GM19351 (cell line): ENCODE results near the gene MGST2.
"Not testable (repeated sequence)": the region's sequence is repeated elsewhere in the genome, so short reads cannot be mapped to it uniquely, and the experiment has no call there.

Experiments used
- ATAC-seq: cut with Tn5 transposase; IDR thresholded peaks from one replicate; pipeline ENCODE4 v1.9.1; 2021; ENCODE audit warnings: mild to moderate bottlenecking, moderate library complexity; ENCODE audit not compliant: unreplicated experiment

The MGST2 gene

DNA sequence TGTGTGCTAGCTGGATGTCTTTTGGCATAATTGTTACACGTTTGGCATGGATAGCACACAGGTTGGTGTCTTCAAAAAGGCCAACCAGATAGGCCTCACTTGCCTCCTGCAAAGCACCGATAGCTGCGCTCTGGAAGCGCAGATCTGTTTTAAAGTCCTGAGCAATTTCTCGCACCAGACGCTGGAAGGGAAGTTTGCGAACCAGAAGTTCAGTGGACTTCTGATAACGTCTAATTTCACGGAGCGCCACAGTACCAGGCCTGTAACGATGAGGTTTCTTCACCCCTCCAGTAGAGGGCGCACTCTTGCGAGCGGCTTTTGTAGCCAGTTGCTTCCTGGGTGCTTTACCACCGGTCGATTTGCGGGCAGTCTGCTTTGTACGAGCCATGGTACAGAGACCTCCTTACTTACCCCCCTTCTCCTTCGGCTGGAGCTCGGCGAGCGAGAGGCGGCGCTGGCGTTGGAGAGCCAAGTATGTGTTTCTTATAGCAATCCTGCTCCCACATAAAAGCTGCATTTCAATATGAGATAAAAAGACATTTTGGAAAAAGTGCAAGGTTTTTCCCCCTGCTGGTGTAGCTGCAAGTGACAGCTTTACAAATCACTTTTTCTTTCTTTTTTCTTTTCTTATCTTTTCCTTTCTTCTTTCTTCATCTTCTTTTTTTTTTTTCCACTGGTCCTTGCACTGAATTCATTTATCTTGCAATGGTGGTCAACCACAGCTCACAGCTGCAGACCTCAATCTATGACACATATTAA is 32.7 kb downstream of the MGST2 start:
- ATAC-seq: not testable (repeated sequence)

DNA sequence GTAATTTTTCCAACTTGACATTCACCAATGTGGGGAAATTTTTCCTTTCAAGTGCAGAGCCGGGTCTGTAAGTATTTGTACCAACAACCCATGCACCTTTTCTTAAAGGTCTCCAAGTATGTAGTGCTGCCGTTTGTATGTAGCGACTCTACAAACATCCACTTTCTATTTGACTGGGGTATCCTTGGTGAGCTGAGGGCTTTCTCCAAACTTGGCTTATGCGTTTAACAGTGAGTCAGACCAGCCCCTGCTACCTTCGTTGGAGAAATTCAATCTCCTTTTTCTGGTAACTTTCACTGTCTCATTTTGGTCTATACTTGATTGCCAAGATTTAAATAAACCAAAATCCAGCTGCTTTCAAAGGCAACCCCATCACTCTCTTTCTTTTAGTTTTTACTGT is 34.9 kb downstream of the MGST2 start:
- peak; percentile 43 for ATAC-seq

DNA sequence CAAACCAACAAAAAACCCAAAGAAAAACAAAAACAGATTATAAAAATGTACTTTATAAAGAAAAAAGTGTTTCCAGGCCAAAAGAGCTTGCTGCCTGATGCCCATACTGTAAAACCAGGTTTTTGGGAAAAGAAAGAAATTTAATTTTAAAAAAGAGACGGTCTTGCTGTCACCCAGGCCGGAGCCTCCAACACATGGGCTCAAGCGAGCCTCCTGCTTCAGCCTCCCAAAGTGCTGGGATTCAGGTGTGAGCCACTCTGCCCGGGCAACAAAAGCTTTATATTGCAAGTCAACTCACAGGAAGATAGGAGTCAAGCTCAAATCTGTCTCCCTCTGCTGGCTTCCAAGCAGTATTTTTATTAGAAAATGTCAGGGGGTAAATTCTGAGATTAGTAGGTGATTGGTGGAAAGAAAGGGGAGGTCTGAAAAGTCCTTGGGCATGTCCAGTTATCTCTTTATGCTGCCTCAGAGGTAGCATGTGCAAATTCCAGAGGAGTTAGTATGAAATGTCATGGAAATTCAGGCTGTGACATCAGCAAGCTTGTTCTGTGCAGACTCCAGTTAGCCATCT is 39.4 kb downstream of the MGST2 start:
- ATAC-seq: no peak

DNA sequence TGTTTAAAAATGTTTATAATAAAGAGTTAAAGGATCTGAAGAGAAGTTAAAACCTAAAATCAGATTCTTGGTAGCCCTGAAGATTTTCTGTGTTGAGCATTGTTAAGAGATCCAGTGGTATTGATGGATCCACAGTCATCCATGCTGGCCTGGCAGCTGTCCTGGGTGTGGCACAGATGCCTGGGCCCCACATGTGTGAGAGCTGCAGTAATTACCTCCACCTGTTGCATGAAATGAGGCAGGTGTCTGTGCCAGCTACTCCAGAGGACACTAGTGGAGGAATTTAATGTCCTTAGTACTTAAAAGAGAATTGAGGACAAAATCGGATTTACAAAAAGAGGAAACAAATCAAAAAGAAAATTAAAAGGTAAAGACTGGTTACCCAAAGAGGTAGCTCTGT is 44.0 kb downstream of the MGST2 start:
- no peak for ATAC-seq

DNA sequence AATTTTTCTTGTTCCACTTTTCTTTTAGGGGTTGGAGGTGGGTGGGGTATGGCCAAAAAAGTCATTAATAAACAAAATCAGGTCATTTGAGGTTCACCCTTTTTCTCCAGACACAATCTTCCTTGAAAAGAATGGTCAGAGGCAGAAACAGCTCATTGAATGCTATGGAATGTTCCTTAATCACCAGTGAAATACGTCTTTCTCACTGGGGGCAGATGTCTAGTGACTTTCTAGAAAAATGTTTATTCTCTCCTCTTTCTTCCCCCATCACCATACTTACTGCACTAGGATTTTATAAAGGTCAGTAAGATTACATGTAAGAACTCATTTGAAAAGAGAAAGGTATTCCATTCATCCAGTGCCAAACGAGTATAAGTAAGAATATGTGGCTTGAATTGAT is 44.5 kb downstream of the MGST2 start:
- ATAC-seq: no peak

DNA sequence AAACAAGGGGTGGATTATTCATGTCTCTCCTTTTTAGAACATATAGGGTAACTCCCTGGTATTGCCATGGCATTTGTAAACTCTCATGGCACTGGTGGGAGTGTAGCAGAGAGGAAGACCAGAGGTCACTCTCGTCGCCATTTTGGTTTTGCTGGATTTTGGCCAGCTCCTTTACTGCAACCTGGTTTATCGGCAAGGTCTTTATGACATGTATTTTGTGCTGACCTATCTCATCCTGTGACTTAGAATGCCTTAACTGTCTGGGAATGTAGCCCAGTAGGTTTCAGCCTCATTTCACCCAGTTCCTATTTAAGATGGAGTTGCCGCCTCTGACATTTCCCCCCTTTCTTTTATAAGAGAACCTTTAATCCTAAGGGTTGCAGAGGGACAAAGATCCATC is 45.8 kb downstream of the MGST2 start:
- no peak for ATAC-seq

DNA sequence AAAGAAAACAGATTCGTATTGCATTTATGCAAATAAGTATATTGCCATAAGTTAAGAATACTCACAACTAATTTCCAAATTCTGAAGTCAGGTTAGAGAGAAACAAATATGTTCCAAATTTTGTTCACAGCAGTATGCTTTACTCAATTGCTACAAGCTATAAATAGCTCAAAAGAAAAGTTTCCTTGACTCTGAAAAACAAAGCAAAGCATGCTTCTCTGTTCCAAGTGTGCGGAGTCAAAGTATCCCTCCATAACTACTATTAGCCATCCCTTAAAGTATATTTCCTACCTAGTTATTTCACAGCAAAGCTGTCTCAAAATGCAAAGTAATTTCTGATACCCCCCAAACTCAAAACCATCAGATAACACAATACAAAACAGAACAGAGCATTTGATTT is 47.3 kb downstream of the MGST2 start:
- ATAC-seq: no peak

DNA sequence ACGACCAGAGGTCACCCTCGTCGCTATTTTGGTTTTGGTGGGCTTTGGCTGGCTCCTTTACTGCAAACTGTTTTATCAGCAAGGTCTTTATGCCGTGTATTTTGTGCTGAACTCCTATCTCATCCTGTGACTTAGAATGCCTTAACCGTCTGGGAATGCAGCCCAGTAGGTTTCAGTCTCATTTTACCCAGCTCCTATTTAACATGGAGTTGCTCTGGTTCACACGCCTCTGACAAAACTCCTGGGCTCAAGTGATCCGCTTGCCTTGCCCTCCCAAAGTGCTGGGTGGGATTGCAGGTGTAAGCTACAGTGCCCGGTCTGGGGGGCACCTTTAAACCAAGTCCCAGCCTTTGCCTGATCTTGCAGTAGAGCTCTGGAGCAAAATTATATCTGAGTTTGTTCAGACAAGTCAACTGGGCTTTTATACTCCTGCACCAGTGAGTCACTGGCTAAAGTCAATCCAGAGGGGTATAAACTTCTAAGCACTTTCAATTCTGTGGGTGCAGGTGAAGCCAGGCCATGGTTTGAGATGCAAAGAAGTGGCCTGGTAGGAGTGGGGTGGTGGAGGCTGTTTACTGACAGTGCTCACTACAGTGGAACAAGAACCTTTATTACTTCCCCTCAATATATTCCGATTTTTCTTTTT is 50.2 kb downstream of the MGST2 start:
- no peak for ATAC-seq

DNA sequence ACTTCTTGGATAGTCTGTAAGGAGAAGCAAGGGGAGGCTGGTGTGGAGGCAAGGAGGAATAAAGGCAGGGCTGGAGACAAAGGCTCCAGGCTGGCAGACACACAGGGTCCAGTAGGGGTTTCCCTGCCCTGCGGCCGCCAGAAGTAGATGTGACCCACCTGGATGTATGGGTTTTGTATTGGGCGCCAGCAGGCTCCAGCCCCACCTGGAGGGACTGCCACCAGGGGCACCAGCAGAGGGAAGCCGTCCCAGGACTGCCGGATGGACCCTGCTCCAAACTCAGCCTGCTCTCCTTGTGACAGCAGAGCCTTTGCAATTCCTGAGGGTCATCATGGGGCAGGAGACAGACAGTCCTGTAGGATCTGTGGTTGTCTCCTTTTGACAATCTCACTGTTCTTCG is 52.7 kb downstream of the MGST2 start:
- no peak for ATAC-seq

DNA sequence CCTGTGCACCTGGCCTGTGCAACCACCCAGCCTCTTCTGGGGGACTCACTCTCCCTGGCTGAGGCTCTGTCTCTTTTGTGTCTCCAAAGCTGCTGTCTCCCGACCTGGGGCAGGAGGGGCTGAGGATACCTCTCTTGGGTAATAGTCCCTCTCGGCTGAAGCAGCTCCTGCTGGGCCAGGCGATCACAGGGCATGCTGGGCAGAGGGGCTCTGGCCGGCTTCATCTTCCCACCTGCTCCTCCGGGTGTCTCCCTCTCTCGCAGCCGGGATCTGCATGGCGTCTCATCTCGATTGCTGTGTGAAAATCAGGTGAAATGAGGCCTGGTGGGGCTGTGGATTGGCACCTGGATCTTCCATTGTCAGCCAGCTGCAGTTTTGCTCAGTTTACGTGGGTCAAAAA is 53.2 kb downstream of the MGST2 start:
- no peak for ATAC-seq

DNA sequence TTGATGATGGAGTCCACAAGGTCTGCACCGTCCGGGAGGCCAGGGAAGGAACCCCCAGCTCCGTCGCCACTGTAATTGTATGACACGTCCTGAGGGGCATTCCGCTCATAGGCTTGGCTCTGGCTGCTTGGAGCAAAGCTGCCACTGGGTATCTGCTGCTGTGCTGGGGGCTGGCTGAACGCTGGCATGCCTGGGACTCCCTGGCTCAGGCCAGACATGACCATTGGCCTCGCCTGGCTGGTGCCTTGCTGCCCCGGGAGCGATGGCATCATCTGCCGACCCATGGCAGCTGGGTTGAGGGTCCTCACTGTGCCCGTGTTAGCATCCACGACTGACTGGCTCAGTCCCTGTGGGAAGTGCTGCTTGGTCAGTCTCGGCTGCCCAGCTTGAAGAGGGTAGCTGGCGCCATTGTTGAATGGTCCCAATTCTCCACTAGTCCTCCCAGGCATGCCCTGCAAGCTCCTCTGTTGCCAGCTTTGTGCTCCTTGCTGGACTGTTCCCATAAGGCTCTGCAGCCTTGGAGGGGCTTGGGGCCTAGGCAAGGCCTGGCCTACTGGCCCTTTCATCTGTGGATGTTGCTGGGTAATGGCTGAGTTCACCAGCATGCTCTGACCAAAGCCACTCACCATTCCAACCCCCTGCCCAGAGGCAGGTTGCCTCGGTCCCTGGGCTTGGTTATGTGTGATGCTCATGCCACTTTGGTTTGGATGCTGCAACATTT is 53.9 kb downstream of the MGST2 start:
- ATAC-seq: no peak

DNA sequence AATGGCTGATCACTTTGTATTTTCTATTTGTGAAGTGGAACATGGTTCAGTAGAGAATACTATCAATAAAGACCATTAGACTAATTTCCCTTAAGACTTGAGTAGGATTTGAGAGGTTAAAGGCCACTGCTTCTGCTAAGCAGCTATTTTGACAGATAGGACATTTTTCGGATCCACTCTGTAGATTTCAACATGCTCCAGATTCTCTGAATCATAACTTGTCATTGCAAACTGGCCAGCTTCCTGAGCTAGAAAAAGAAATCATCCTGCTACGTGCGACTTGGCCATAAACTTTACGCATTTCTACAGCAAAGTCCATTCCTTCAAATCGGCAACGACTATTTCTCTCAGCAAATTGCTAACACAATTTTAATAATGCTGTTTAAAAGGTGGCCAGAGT is 55.2 kb downstream of the MGST2 start:
- no peak for ATAC-seq

DNA sequence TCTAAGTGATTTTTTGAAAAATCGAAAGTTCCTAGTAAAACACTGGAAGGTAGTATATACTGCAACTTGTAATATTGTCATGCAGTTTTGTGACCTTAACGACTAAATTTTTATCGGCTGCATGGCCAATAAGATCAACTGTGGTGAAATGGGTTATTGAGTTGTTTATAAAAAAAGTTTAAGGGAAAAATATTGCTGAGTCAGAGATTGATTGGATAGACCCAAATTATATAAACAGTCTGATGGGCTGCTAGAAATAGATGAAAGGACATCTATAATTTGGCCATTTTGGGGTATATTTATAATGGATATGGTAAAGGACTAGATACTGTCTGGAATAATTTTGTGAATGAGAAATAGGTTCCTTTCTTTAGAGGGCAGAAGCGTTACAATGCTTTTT is 56.2 kb downstream of the MGST2 start:
- no peak for ATAC-seq

DNA sequence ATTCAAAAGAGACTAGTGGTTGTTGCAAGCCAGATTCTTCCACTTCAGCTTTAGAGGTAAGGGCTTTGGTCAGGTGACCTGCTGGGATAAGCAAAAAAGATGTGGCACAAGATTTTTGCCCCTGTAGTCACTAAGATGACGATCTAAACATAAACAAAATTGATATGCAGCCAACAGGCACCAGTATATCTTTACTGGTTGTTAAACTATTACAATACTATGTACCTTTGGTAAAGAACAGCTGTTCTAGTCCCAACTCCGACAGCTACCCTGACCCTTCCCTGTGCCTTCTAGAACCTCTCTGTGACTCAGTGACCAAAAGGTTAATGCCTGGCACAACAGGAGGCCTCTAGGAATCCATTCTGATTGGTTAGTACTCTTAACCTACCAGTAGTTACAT is 59.6 kb downstream of the MGST2 start:
- ATAC-seq: no peak

DNA sequence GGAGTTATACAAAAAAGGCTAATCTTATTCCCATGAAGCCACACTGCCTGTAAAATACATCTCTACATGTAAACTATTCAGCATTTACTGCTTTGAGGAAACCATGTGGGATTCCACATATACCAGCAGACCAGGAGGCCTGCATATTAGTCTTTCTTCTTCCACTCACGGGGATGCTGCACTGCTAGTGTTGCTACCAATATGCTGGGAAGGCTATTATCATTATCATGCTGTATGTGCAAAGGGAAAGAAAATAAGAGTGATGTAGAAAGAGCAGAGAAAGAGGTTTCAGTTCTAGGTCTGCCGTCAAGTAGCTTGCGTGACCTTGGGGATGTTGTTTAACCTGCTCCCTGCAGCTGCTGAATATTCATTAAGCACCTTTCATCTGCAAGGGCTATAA is 61.0 kb downstream of the MGST2 start:
- ATAC-seq: no peak

DNA sequence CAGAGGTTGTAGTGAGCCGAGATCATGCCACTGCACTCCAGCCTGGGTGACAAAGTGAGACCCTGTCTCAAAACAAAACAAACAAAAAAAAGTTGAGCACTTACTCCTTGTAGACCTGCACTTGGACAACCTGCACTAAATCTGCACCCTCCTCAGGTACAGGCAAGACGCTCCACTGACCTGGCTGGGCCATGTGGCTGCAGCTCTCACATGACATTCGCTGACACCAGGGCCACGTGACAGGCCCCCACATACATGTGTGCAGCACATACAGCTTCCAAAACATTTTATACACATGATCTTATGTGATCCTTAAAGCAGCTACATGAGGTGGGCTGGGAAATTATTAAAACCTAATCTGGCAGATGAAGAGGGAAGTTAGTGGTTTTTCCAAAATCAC is 62.5 kb downstream of the MGST2 start:
- ATAC-seq: no peak

DNA sequence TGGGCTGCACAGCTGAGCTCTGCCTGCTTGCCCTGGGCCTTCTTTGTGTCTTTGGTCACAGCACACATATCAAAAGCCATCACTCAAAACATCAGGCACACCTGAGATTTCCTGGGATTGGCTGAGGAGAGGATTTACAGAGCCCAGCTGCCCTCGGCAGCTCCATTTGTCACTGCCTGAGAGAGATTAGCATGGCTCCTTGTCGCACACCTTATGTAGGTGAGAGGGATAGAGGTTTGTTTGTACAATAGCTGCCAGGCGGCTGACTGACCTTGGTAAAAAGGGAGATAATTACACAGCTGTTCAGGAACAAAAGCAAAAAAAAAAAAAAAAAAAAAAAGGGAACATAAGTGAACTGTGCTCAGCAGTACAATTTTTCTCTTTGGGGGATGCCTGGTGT is 63.2 kb downstream of the MGST2 start:
- ATAC-seq: no peak

DNA sequence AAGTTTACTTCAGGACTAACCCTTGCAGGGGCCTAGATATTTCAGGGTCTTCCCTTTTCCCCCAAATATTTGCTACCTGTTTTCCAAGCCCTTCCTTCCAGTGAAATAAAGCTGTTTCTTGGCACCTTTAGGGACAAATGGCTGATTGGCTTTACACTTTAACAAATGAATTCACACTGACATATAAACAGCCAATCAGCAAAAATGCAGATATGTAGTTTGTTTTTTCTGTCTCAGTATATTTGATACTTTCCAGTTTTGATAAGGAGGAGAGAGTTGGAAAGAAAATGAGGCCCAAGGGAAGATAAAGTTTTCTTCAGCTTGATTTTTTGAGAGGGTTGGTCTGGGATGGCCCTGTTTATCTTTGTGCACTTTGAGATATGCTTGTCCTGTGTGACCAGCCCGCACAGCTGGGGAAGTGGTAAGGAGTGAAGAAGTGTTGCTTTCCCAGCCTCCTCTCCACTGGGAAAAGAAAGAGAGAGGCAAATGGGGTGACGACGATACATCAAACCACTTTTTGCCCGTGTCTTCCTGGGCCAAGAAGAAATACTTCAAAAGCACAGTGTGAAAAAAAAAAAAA is 67.5 kb downstream of the MGST2 start:
- ATAC-seq: no peak

DNA sequence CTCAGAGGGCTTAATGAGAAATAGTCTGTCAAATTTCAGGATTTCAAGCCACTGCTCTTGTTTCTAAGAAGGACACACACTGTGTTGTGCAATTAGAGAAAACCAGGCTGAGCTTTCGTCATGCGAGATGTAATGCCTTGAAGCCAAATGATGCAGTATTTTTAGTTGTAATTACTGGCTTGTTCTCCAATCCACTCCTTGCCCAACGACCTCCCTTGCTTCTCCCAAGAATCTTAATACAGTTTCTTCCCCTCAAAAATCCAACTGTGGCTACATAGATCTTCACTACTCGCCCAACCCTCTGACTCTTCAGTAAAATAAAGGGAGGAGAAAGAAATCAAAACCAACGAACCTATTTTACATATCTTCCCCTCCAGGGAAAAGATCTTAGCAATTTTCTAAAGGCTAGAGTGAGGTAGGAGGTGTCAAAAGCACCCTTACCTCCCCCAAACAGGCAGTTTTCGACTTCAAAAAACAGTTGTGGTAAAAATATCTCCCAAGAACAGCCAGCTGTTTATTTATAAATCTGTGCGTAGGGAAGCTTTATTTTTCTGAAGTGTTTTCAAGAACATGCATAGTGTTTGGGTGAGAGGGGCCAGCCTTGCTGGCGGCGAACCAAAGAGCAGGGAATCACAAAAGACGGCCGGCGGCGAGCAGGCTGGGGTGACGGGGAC is 68.7 kb downstream of the MGST2 start:
- no peak for ATAC-seq

DNA sequence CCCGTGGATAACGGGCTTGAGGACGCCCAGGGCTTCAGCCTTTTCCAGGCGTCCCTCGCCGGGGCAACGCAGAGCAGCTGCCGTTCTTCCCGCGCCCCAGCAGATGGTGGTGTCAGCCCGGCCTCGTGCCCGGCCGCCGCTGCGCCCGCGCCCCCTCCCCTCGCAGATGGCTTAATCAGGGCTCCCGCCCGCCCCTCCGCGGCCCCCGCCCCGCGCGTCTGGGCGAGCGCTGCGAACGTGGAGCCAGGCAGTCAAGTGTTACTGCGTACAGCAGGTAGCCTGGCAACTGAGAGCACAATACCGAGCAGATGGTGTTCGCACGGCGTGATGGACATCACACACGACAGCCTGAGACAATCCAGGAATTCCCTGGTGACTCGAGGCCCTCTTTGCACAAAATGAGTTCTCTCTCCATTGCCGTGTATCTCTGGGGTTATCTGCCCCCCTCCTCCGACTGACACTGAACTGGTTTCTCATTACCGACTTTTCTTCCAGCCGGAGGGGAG is 69.3 kb downstream of the MGST2 start:
- ATAC-seq: peak; percentile 70
